GM18517 (cell line): ENCODE measurements around the gene NEK10.
"Not testable (repeated sequence)": the region's sequence is repeated elsewhere in the genome, so short reads cannot be mapped to it uniquely, and the experiment has no call there.

Source experiments
- ATAC-seq: cut with Tn5 transposase; IDR thresholded peaks from one replicate; pipeline ENCODE4 v1.9.1; 2021; ENCODE audit warnings: mild to moderate bottlenecking, moderate library complexity; ENCODE audit not compliant: unreplicated experiment

The NEK10 gene, protein sequence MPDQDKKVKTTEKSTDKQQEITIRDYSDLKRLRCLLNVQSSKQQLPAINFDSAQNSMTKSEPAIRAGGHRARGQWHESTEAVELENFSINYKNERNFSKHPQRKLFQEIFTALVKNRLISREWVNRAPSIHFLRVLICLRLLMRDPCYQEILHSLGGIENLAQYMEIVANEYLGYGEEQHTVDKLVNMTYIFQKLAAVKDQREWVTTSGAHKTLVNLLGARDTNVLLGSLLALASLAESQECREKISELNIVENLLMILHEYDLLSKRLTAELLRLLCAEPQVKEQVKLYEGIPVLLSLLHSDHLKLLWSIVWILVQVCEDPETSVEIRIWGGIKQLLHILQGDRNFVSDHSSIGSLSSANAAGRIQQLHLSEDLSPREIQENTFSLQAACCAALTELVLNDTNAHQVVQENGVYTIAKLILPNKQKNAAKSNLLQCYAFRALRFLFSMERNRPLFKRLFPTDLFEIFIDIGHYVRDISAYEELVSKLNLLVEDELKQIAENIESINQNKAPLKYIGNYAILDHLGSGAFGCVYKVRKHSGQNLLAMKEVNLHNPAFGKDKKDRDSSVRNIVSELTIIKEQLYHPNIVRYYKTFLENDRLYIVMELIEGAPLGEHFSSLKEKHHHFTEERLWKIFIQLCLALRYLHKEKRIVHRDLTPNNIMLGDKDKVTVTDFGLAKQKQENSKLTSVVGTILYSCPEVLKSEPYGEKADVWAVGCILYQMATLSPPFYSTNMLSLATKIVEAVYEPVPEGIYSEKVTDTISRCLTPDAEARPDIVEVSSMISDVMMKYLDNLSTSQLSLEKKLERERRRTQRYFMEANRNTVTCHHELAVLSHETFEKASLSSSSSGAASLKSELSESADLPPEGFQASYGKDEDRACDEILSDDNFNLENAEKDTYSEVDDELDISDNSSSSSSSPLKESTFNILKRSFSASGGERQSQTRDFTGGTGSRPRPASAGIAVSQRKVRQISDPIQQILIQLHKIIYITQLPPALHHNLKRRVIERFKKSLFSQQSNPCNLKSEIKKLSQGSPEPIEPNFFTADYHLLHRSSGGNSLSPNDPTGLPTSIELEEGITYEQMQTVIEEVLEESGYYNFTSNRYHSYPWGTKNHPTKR

GRCh38 chr3:27368831-27369607 is at the start of gene NEK10:
Gene NEK10, minus strand, starts transcription at chr3:27369383. Its CDS starts 16,501 bp downstream, at chr3:27352882.
- peak; percentile 100 for ATAC-seq

- no peak for ATAC-seq
Observed at GRCh38 chr3:27415202-27415601, 46.0 kb upstream of the NEK10 start.

- peak; percentile 76 for ATAC-seq
Observed at GRCh38 chr3:27392950-27393679, 23.9 kb upstream of the NEK10 start.

GRCh38 chr3:27392414-27392813 is 23.2 kb upstream of the NEK10 start:
- ATAC-seq, result not testable (repeated sequence)

DNA sequence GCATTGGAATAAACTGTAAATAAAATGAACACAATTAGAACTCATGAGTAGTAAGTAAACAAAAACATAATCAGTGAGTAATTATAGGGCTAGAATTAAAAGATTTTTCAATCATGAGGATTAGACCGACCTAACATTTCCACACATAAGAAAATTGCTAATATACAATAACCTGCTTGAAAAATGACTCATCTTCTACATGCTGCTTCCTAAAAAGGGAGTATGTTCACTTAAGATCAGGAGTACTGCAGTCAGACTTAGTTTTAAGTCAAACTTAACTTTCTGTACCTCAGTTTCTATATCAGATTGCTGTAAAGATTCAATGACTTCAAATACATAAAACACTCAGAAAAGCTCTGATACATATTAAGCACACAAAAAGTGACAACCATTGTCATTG is 22.6 kb upstream of the NEK10 start:
- no peak for ATAC-seq

- ATAC-seq, result no peak
Observed at GRCh38 chr3:27387625-27388024, 18.4 kb upstream of the NEK10 start.

DNA sequence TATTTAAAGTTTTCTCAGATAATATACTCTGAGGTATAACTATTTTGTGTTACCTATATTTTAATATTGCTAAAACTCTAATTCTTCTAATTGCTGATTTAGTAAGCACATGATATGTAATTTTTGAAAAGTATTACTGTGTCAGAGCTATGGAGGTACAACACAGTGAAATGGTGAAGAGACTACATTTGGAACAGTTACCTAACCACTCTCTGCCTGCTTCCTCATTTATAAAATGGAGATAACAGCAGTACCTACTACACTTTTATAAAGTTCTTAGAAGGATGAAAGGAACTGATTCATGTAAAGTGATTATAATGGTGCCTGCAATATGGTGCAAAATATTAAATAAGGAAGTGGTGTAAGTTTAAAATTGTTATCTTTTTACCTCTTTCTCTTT is 16.3 kb upstream of the NEK10 start:
- ATAC-seq, result no peak

DNA sequence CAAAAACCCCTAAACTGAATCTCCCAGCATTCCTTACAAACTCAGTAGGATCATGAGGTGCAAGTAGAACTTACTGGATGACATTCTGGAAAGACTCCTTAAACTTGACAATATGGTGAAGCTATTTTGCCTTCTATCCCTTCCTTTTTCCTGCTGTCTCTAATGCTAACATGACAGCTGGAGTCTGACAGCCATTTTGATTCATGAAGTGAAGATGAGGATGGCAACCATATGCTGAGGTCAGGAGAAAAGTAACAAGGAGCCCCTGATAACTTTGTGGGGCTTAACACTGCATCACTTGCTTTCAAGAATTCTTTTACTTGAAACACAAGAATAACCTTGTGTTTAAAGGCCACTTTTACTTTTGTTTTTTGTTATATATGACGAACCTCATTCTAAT is 15.0 kb upstream of the NEK10 start:
- ATAC-seq, result no peak

- ATAC-seq, result no peak
Observed at GRCh38 chr3:27380433-27381357, 11.5 kb upstream of the NEK10 start.

DNA sequence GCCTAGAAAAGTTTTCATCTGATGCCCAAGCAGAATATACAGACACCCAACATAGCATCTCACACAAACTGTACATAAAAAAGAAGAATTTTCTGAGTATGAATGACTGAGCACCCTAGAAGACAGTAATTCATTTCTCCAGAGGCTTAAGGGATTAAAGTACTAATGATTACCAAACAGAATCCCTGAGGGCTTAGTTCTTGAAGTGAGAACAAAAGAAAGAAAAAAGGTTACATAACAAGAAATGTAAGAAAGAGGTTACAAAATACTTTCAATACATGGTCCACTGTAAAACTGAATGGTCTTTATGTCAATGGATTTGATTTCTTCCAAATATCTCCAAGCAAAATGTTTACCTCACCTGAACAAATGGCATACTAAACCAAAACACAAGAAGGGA is 9.1 kb upstream of the NEK10 start:
- no peak for ATAC-seq

DNA sequence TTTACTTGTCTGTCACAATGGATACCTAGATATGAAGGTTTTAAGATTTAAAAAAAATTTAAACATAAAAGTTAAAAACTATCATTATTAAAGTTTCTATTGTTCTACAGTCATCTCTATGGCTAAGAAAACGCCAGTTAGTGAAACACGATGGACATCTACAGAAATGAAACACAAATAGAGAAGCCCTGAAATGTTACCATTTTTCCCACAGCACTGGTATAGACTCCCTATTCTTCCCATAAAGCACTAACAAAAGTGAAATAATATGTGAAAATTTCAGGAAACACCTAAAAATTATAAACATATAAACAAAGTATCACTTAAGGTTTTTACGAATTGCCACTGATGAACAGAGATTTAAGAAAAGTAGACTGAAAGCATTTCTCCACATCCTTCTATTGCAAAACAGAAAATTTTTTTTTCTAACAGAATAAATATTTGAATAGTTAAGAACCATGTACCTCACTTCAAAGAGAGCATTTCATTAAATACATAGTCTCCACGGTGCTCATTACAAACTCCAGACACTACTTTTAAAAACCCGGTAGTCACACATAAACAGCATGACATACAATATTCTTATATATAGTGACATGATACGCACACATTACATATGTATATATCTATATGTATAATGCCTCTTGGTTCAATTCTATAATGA is 7.1 kb upstream of the NEK10 start:
- ATAC-seq, result no peak

- ATAC-seq, result no peak
Observed at GRCh38 chr3:27366062-27366591, 3.1 kb downstream of the NEK10 start.

GRCh38 chr3:27360113-27361078 is 8.8 kb downstream of the NEK10 start:
- ATAC-seq, result peak; percentile 49

GRCh38 chr3:27358372-27358771 is 10.8 kb downstream of the NEK10 start:
- no peak for ATAC-seq

DNA sequence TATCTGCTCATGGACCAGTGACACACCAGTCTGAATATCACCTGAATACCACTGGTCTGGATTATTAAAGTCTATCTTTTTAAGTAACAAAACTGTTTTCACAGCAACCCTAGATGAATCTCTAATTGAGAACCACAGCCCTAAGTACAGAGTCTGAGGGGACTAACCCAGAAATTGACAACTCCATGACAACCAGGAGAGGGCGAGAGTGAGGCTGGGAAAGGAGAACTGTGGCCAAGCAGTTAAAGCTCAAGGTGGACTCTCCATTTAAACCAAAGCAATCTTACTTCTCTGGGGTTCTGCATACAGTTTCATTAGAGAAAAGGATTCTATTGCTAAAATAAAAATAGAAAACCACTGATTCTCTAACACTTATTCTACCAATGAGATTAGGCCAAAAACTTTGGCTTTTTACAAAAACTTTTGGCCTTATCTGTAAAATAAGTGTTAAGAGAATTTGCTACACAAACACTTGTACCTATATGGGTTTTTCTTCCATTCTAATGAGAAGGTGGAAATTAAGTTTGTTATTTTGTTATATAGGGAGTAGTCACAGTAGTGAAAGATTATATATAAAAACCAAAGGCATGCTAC is 11.4 kb downstream of the NEK10 start:
- peak; percentile 91 for ATAC-seq

DNA sequence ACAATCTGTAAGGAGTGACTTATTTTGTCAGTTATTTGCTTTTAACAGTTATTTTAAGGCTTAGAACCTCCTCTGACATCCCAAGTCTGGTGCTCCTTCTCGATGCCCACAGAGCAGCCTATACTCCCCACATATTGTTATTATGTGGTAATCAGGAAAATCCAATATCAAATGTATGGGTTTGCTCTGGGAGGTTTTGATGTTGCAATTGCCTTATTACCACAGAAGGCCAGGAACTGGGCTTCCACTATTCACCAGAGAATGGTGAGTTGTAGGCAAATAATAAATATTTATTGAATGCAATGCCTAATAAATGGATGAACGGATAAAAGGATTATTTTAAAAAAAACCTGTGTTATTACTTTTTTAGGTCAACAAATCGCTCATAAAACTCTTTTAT is 12.2 kb downstream of the NEK10 start:
- no peak for ATAC-seq
